Kidney epithelial cell (primary cell): ENCODE results near the gene DESI1. TPM values are rescaled to one million over a fixed set of nuclear protein-coding genes. Genes with fewer than 3 reads are reported as not detected.
"Not testable (repeated sequence)": the region's sequence is repeated elsewhere in the genome, so short reads cannot be mapped to it uniquely, and the experiment has no call there.

Experiments
- DNase-seq: peaks from one replicate; pipeline ENCODE4 v3.0.0-alpha.2; 2010; ENCODE audit warnings: low read depth
- H3K27me3 ChIP-seq: 2 replicates; pipeline ENCODE4 v1.6.0; 2011; ENCODE audit warnings: low read length; ENCODE audit not compliant: control insufficient read depth, insufficient read depth
- H3K36me3 ChIP-seq: 2 replicates; pipeline ENCODE4 v1.5.1; 2011; ENCODE audit warnings: low read length; ENCODE audit not compliant: control insufficient read depth, insufficient read depth
- H3K4me3 ChIP-seq: 2 replicates; pipeline ENCODE4 v1.5.1; 2011; ENCODE audit warnings: low read depth, mild to moderate bottlenecking, control low read depth, low read length
- CTCF ChIP-seq: IDR thresholded peaks from 2 replicates; pipeline ENCODE4 v1.5.1; 2011; ENCODE audit warnings: mild to moderate bottlenecking, moderate library complexity, low read length, control low read depth, inconsistent platforms; ENCODE audit not compliant: insufficient read depth, poor library complexity, severe bottlenecking
- total RNA-seq: library from RNA; depleted of rRNA; stranded (reverse); fragments of >200 nt; gene quantifications from 2 replicates; pipeline ENCODE4 v1.2.3, GENCODE V29; 2015

DESI1 gene
- total RNA-seq, 1 donor from 2014 or later = 31.2 TPM

GRCh38 chr22:41598081-41598480, 22.8 kb downstream of the DESI1 start:
- no peak for DNase-seq
- Histone ChIP-seq H3K27me3 (no peaks in the 10 kb centered on the region), H3K4me3 (no peak overlapping the region), H3K36me3 (peaks cover 1% of the 10 kb centered on the region)
- peak; percentile 8 for TF ChIP-seq CTCF

- Histone ChIP-seq H3K27me3 (no peaks in the 10 kb centered on the region), H3K4me3 (no peak overlapping the region), H3K36me3 (peaks cover 1% of the 10 kb centered on the region)
- DNase-seq = no peak
- TF ChIP-seq CTCF = no peak
Measured at GRCh38 chr22:41597635-41597953, 23.2 kb downstream of the DESI1 start.

- Histone ChIP-seq H3K27me3 (no peaks in the 10 kb centered on the region), H3K36me3 (peaks cover 1% of the 10 kb centered on the region), H3K4me3 (no peak overlapping the region)
- peak; percentile 82 for TF ChIP-seq CTCF
- no peak for DNase-seq
Measured at GRCh38 chr22:41596776-41597634, 23.8 kb downstream of the DESI1 start.

GRCh38 chr22:41595703-41596102, 25.1 kb downstream of the DESI1 start:
- Histone ChIP-seq H3K4me3 (no peak overlapping the region), H3K27me3 (no peaks in the 10 kb centered on the region), H3K36me3 (no peaks in the 10 kb centered on the region)
- DNase-seq = no peak
- TF ChIP-seq CTCF = no peak

- H3K27me3 ChIP-seq, H3K36me3 ChIP-seq, DNase-seq, H3K4me3 ChIP-seq: not testable (repeated sequence)
Measured at GRCh38 chr22:41593336-41593960, 27.4 kb downstream of the DESI1 start.

GRCh38 chr22:41589391-41590241, 31.2 kb downstream of the DESI1 start, which contains the start of gene PMM1:
Gene PMM1, minus strand, starts transcription at chr22:41589840. Its CDS starts 35 bp downstream, at chr22:41589805.
- Histone ChIP-seq H3K27me3 (no peaks in the 10 kb centered on the region), H3K4me3 (peak within 1 kb of the TSS; percentile 95), H3K36me3 (no peaks in the 10 kb centered on the region)
- peak; percentile 94 for DNase-seq
- TF ChIP-seq CTCF = no peak
